DMS114 treated with DMSO at 0.1 percent for 48 hours (cell line): ENCODE results near the gene GPR107.

ENCODE experiments used
- DNase-seq: peaks from one replicate; lab custom pipeline; 2025; ENCODE audit not compliant: unreplicated experiment; lab: John Stamatoyannopoulos, UW

GPR107 gene

DNA sequence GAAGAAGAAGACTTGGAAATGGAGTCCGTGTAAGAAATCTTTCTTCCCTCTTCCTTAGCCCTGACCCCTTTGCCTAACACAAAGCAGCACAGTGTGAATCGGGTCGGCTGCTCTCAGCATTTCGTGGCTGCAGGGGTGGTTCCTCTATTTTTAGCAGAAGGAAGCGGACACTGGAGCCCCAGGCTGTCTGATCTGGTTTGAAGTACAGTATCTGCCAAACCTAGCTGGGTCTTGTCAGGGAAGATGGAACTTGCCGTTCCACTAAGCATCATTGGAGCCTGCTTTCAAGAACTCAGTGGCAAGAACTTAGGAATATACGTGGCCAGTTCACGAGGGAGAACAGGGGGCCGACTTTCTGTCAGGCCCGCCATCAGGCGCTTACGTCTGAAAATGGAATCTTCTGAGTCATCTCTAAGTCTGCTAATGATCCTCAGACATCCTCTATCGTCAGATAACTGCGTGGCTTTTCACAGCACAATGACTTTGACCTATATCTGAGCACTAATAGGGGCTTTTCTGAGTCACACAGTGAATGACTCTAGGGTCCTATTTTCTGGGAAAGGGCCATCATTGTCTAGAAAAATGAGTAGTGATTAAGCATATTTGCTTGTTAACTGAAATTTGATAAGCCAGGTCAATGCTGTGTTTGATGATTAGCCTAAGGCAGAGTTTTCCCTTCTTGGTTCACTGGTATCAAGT lies 75.2 kb downstream of the GPR107 start:
- no peak for DNase-seq

DNA sequence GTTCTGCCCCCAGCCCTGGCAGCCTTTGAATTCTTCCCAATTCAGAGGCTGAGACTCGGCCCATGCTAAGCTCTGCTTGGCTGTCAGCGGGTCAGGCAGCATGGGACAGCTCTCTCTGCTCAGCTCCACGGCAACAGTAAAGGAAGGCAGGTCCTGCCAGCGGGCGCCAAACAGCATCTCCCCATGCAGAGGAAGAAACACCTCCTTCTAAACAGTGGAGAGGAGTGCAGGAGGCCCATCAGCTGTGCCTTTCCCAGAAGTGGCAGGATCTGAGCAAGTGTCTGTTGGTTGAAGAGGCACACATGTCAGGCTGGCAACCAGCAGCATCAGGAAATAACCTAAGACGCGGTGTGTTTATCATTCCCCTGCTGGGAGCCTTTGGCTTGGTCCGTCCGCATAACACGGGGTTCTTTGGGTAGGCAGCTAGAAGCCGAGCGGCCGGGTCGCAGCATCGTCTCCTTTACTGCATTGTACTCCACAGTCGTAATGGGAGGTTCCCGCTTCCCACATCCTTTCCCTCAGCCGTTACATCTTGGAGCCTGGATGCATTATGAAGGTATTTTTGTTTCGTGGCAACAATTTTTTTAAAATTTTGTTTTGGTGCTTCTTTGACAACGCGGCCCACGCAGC lies 75.8 kb downstream of the GPR107 start:
- DNase-seq: no peak

DNA sequence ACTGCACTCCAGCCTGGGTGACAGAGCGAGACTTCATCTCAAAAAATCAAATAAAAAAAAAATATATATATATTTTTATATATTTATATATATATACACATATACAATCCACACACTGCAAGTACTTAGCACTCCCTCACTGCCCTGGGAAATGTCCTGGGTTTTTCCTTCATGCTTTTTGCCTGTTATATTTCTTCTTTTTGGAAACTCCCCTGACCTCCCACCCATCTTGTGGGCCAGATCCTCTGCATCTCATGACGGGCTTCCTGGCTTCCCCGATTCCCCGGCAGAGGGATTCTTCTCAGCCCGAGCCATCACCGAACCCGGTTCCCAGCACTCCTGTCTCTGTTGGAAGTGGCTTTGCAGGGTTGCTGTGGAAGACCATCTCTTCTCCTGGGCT lies 79.0 kb downstream of the GPR107 start:
- no peak for DNase-seq

DNA sequence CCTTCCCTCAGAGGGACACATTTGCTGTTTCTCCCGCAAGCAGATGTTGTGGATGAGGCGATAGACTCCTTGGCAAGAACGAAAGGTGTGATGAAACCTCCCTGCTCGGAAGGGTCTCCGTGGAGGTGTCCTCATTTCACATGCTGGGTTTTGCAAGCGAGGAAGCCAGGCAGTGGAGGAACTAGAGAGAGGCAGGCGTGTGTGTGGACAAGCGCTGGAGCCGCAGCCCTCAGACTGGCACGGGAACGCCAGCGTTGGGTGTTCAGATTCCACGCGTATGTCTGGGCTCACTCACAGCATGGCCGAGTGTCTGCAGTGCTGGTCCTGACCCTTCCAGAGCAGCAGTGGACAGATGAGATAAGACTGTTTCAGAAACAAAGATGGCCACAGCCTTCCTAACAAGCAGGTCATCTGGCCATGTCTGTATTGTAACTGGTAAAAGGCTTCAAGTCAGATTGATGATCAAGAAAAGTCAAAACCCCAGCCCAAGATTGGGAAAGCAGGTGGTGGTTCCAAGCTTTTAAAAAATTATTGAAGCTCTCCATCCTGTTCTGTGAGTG lies 83.5 kb downstream of the GPR107 start:
- no peak for DNase-seq

DNA sequence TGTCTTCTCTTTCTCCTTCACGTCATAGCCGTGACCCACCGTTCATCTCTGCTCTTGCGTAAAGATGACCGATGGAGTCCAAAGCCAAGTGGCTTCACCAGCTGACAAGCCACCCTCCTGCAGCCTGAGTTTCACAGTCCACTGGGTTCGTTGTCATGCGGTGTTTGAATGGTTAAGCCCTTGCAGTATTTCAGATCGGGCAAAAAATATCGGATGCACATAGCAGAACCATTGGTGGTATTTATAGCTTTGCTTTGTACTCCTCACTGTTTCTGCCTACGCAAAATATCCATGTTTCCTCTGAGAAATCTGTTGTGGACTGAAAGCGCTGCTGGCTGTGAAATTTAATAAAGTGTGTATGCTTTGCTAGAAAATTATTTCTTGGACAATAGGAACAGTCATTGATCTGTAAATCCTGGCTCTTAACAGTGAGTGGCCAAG lies 84.0 kb downstream of the GPR107 start:
- DNase-seq: no peak

DNA sequence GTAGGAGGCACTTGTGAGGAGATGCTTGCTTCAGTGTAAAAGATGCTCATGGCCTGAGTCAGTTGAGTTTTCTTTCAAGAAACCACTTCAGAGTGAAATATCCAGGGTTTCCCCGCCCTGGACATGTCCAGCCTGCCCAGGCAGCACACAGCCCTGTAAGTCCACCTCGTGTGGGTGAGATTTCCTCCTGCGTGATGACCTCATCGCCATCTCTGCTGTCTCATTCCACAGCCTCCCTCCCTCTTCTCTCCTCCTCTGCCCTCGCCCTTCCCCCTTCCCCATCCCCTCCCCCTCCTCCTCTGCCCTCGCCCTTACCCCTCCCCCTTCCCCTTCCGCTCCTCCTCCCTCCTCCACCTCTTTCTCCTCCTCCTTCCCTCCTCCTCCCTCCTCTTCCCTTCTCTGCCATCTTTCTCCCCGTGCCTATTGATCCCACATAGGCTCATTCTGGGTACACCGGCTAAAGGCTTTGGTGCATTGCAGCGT lies 84.5 kb downstream of the GPR107 start:
- no peak for DNase-seq

DNA sequence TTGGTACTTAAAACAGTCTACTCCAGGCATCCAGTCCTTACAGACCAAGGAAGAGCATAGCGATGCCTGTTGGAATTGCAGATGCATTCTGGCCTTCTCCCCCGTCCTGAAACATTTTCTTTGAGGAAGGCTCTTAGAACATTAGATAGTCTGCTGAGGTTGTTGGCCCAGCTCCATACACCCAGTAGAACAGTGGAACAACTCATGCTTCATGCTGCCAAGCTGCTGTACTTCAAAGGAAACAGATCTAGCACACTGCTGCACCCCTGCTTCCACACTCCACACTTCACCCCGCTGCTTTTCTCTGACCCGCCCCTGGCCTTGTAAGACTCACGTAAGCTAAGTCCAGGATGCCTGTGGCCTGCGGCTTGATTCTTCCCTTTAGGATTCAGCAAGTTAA lies 85.1 kb downstream of the GPR107 start:
- no peak for DNase-seq

DNA sequence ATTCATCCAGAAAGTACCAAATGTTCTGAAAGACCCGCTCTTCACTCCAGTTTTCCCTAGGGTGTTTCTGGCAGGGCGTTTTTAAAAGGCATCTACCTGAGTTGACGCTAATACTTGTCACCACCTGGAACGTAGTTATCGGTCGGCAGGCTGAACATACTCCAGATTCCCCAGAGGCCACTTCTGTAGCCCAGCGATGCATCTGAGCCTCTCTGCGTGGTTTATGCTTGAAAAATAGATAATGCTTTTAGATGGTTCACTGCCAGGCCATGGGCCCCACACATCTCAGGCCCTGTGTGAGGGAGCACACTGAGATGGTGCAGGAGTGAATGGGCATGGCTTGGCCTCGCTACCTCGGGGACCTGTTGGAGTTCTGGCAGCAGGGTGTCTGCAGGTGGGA lies 85.5 kb downstream of the GPR107 start:
- no peak for DNase-seq

DNA sequence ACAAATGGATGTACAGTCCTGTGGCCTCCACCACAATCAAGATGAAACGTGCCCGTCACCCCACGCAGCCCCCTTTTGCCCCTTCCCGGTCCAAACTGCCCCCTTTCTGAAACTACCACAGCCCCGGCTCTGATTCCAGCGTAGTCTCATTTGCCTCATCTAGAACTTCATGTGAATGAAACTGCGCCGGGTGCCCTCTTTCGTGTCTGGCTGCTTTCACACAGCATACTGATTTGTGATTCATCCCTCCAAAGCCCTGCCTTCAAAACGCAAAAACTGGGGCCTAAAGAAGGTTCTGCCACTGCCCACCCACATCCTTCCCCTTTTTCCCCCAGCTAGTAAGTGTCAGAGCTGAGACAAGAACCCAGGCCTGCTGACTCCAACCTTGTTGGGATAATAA lies 87.0 kb downstream of the GPR107 start:
- no peak for DNase-seq

DNA sequence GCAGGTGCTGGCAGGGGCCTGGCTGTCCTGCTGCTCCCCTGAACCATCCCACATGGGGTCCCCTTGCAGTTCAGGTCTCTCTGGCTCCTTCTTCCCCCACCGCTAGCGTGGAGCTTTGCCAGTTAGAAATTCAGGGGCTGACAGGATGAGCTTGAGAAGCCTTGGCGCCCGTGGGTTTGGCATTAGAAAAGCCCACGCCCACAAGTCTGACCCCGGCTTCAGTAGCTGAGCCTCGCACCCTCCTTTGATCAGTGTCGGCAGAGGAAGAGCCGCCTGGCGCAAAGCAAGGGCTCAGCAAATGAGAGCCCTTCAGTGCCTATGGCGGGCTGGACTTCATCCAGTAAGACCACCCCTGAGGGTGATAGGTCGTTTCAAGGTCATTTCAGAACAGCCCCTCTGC lies 88.3 kb downstream of the GPR107 start:
- no peak for DNase-seq

DNA sequence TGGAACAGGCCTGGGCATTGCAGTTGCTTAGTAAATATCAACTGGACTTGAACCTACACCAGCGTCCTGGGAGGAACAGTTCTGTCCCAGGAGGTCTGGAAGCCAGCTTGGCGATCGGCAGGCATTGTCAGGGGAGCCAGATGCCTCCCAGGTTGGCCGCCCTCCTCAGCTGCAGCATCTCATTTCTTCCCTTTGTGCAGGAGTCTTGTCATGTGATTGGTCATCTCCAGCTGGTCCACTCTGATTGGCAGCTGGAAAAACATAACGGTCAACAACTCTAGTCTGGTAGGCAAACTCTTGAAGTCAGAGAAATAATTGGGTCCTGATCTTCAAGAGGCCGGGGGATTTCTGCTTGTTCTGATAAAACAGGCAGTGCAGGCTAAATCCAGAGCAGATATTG lies 88.9 kb downstream of the GPR107 start:
- no peak for DNase-seq

DNA sequence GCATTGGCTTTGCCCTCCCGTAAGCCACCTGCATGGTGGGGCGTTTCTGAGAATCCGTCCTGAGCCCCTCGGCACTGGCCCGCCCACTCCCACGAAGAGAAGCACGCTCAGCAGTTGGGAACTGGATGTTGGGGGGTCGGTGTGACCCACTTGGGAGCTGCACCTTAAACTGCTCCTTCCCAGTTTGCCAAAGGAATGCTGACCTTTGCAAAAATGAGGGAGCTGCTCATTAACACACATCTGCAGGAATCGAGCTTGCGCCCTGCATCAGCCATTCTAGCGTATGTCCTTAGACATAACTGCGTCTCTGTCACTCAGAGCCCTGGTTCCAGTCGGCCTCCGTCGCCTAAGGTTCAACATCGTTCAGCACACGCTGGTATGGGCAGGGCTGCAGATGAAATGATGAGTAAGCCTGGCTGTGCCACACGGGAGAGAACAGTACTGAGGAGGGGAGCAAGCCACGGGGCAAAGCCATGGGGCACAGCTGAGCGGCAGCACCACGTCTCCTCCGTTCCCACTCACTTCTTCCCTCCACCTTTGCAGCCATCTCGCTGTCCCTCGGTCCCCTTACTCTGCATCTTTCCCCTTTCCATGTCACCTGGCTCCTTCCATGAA lies 89.7 kb downstream of the GPR107 start:
- no peak for DNase-seq

DNA sequence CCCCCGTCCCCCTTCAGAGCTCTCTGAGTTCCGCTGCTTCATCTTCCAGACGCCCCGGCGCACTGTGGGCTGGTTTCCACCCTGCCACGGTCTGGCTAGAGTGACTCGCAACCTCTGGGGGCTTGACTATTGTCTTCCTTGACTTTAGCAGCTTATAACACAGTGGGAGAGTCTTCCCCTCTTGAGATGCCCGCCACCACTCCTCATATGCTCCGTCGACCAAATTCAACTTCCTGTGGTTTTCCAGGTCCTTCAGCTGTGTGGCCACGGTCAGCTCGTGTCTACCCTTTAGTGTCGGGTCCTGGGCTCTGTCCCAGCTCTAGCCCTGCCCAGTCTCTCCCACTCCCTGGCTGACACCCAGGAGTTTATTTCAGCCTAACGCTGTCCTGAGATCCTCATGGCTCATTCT lies 90.3 kb downstream of the GPR107 start:
- DNase-seq: no peak

DNA sequence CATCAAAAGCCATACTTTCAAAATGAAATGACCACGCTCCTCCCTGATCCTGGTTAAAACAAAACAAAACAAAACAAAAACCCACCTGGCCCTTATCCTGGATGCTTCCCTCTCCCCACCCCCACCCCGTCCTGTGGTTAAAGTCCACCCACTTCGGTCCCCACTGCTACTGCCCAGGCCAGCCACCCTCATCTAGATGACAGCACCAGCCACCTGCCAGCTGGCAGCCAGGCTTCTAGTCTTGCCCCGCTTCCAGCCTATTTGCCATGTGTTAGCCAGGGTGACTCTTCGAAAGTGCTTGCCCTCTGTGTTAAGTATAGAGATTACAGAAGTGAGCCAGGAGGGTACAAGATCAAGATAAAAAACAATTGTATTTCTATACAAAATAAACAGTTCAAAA lies 91.0 kb downstream of the GPR107 start:
- no peak for DNase-seq

DNA sequence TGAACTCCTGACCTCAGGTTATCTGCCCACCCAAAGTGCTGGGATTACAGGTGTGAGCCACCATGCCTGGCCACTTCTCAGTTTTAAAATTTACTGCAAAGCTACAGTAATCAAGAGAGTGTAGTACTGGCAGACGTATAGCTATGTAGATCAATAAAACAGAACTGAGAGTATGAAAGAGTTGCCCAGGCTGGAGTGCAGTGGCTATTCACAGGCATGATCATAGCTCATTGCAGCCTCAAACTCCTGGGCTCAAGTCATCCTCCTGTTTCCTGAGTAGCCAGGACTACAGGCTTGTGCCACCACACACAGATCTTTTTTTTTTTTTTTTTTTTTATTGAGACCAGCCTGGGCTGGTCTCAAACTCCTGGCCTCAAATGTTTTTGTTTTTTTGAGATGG lies 92.0 kb downstream of the GPR107 start:
- DNase-seq: no peak

DNA sequence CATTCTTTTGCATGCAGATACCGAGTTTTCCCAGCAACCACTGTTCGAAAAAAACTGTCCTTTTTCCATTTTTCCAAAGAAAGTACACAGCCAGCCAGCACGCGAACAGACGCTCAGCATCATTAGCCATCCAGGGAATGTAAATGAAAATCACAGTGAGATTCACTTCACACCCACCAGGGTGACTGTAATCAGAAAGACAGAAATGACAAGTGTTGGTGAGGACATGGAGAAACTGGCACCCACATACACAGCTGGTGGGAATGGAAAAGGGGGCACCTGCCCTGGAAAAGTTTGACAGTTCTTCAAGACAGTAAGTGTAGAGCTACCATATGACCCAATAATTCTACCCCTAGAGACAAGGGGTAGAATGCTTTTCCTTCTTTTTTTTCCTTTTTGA lies 93.5 kb downstream of the GPR107 start:
- DNase-seq: no peak

DNA sequence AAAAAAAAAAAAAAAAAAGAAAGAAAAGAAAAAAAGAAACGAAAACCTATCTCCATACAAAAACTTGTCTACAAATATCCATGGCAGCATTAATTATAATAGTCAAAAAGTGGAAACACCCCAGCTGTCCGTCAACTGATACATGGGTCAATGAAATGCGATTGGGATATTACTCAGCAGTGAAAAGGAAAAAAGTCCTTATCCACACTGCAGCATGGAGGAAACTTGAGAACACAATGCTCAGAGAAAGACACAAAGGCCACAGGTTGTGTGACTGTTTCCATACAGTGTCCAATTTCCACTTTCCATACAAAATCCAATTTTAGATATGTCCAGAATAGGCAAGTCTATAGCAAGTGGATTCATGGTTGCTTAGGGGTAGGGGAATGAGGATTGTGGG lies 94.2 kb downstream of the GPR107 start:
- DNase-seq: no peak

DNA sequence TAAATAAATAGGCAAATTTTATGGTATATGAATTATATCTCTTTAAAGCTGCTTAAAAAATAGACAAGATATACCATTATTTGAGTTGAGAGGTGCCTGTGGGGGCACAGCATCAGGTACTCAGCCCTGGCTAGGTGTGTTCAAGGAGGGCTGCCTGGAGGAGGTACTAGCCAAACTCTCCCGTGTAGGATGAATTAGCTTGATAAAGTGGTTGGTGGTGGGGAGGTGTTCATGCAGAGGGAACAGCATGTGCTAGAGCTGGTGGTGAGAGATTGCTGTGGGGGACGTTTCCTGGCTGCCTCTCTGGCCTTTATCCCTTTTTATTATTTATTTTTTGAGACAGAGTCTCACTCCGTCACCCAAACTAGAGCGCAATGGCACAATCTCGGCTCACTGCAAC lies 95.3 kb downstream of the GPR107 start:
- DNase-seq: no peak

DNA sequence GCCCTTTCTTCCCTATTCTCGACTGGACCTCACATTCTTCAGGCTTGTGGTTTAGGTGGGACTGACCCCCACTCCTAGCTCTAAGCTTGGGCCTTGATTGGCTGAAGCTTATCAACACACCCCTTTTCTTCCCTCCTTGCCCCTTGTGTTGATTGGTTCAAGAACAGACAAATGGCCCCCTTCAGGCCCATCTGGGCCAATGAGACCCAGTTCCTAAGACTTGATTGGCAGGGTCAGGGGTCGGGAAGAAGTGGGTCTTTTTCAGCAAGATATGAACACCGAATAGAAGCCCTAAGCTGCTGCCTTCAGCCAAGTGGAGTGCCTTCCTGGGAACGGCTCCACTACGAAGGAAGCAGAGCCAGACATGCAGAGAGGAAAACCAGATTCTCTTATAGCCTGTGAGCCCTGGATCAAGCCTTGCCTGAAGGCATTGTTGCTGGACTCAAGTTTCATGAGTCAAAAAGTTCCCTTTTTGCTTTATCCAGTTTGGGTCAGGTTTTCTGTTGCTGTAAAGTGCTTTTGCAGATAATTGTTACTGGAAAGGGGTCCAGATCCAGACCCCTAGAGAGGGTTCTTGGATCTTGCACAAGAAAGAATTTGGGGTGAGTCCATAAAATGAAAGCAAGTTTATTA lies 96.1 kb downstream of the GPR107 start:
- no peak for DNase-seq

DNA sequence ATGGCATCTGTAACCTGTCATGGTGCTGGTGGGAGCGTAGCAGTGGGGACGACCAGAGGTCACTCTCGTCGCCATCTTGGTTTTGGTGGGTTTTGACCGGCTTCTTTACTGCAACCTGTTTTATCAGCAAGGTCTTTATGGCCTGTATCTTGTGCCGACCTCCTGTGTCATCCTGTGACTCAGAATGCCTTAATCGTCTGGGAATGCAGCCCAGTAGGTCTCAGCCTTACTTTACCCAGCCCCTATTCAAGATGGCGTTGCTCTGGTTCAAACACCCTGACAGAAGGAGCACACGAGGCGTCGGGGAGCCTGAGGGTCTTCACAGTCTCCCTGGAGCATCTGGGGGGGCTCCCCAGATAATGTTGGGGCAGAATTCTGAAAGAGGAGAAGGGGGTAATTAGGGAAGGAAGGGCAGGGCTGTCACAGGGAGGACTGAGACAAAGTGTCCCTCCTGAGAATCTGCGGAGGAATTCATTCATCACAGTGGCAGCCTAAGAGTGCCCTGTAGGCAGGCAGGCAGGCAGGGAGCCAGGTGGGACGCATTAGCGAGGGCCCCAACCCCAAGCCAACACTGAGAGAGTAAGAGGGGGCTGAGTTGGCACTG lies 97.2 kb downstream of the GPR107 start:
- DNase-seq: no peak

DNA sequence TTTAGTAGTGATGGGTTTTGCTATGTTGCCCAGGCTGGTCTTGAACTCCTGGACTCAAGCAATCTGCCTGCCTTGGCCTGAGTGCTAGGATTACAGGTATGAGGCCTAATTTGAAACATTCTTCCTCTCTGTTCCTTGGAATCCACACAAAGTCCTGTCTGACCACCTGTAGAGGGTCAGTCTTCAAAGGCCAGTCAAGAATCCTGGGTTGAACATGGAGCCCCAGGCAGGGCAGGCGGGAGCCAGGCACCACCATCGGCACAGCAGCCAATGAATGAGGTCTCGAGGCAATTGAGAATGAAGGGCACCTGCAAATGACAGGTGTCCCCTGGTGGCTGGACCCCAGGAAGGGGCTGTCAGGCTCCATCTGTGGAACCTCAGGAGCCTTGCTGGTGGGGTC lies 101.1 kb downstream of the GPR107 start:
- no peak for DNase-seq
